ENCODE data around the gene ATAD3B. TPM values are rescaled to one million over a fixed set of nuclear protein-coding genes. Genes with fewer than 3 reads are reported as not detected.

Gene ATAD3B
- total RNA-seq, 1 donor from 2014 or later = 34.9 TPM

GRCh38 chr1:1430114-1430982 is 41.2 kb upstream of the ATAD3B start:
- Mint-ChIP-seq H3K36me3 (ENCODE audit: unreplicated experiment) (no peaks in the 10 kb centered on the region), H3K4me3 (ENCODE audit: unreplicated experiment) (peak overlapping the region; percentile 59), H3K9me3 (ENCODE audit: unreplicated experiment) (peaks cover 13% of the 10 kb centered on the region), H3K27ac (ENCODE audit: unreplicated experiment) (peak overlapping the region; percentile 92), H3K4me1 (ENCODE audit: low read depth, unreplicated experiment) (peaks cover 18% of the 10 kb centered on the region), H3K27me3 (ENCODE audit: unreplicated experiment) (peaks cover 12% of the 10 kb centered on the region)
- TF ChIP-seq, protein P1, sequence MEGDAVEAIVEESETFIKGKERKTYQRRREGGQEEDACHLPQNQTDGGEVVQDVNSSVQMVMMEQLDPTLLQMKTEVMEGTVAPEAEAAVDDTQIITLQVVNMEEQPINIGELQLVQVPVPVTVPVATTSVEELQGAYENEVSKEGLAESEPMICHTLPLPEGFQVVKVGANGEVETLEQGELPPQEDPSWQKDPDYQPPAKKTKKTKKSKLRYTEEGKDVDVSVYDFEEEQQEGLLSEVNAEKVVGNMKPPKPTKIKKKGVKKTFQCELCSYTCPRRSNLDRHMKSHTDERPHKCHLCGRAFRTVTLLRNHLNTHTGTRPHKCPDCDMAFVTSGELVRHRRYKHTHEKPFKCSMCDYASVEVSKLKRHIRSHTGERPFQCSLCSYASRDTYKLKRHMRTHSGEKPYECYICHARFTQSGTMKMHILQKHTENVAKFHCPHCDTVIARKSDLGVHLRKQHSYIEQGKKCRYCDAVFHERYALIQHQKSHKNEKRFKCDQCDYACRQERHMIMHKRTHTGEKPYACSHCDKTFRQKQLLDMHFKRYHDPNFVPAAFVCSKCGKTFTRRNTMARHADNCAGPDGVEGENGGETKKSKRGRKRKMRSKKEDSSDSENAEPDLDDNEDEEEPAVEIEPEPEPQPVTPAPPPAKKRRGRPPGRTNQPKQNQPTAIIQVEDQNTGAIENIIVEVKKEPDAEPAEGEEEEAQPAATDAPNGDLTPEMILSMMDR (IDR thresholded peaks at IDR 0.05; ENCODE audit: partially characterized antibody, unreplicated experiment) = peak; percentile 46
- DNase-seq = peak; percentile 86

GRCh38 chr1:1430992-1431844 is 40.3 kb upstream of the ATAD3B start:
- Mint-ChIP-seq H3K36me3 (ENCODE audit: unreplicated experiment) (no peaks in the 10 kb centered on the region), H3K27ac (ENCODE audit: unreplicated experiment) (peak overlapping the region; percentile 92), H3K27me3 (ENCODE audit: unreplicated experiment) (peaks cover 12% of the 10 kb centered on the region), H3K4me3 (ENCODE audit: unreplicated experiment) (peak overlapping the region; percentile 20), H3K9me3 (ENCODE audit: unreplicated experiment) (peaks cover 13% of the 10 kb centered on the region), H3K4me1 (ENCODE audit: low read depth, unreplicated experiment) (peaks cover 19% of the 10 kb centered on the region)
- no peak for DNase-seq
- TF ChIP-seq, protein P1 (IDR thresholded peaks at IDR 0.05; ENCODE audit: partially characterized antibody, unreplicated experiment) = no peak

DNA sequence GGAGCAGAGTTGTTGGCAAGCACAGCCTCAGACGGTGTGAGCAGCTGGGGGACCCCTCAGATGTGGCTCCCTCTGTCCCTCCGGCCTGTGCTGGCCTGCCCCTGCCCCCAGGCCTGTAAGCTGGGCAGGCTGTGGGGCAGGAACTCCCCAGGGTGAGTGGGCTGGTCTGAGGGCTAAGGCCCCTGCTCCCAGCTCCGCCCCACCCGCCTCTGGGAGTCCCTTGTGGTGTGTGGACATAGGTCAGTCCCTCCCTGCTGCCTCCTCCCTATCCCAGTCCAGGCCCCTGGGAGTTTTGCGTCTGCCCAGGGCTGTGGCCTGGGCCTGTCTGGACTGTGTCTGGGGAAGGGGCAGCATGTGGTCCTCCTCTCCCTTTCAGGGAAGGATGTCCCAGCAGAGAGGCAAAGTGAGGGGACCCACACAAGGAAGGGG is 39.7 kb upstream of the ATAD3B start:
- DNase-seq = peak; percentile 85
- Mint-ChIP-seq H3K4me3 (ENCODE audit: unreplicated experiment) (peak overlapping the region; percentile 20), H3K27ac (ENCODE audit: unreplicated experiment) (peak overlapping the region; percentile 95), H3K27me3 (ENCODE audit: unreplicated experiment) (peaks cover 12% of the 10 kb centered on the region), H3K4me1 (ENCODE audit: low read depth, unreplicated experiment) (peaks cover 20% of the 10 kb centered on the region), H3K9me3 (ENCODE audit: unreplicated experiment) (peaks cover 13% of the 10 kb centered on the region), H3K36me3 (ENCODE audit: unreplicated experiment) (no peaks in the 10 kb centered on the region)
- TF ChIP-seq, protein P1 (IDR thresholded peaks at IDR 0.05; ENCODE audit: partially characterized antibody, unreplicated experiment) = no peak

DNA sequence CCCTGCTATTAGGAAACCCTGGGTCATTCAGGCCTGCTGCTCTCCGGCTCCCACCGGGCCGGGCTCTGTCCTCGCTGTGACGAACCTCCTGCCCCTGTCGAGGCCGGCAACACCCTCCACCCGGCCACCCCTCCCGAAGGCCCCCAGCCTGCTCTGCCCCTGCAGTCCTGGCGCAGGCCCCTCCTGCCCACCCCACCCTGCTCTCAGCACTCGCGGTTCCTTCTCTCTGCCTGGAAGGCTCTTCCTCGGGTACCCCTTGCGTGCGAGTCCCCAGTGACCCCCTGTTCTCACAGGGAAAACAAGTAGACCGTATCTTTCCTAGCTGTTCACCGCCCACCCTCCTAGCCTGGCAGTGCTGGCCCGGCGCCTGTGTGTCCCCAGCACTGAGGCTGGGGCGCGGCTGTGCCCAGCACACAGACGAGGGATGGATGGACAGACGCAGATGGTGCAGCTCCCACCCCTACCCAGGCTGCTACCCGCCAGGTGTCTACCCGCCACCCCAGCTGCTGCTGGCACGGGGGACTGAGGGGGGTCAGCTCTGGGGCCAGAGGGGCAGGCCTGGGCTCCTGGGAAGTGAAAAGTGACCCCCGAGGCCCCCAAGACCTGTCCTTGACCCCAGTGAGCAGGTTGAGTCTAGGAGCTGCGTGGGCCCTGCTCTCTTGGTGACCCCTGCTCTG is 39.2 kb upstream of the ATAD3B start:
- Mint-ChIP-seq H3K4me3 (ENCODE audit: unreplicated experiment) (peak overlapping the region; percentile 71), H3K36me3 (ENCODE audit: unreplicated experiment) (no peaks in the 10 kb centered on the region), H3K9me3 (ENCODE audit: unreplicated experiment) (peaks cover 13% of the 10 kb centered on the region), H3K27ac (ENCODE audit: unreplicated experiment) (peak overlapping the region; percentile 96), H3K4me1 (ENCODE audit: low read depth, unreplicated experiment) (peaks cover 20% of the 10 kb centered on the region), H3K27me3 (ENCODE audit: unreplicated experiment) (peaks cover 12% of the 10 kb centered on the region)
- TF ChIP-seq, protein P1 (IDR thresholded peaks at IDR 0.05; ENCODE audit: partially characterized antibody, unreplicated experiment) = no peak
- DNase-seq = no peak

Measured in glutamatergic neuron (in vitro differentiated cells).